Measurements from ENCODE around the gene DOHH.

DNA sequence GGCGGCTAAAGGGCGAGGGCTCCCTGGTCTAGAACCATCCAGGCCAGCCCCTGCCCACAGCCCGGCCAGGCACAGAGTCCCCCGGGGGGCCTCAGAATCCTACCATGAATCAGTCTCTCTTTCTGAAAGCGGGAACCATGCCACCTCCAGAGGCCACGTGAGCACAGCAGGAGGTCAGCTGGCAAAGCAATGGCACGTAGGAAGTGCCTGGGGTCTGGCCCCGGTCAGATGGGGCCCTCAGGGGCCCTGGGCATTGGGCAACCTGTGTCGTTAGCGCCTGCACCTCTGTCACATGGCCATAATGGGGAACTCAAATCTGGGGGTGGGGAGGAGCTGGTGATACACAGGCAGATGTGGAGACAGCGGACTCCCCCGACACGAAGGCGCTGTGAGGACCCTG is 48.1 kb upstream of the DOHH start:
- no peak for TF ChIP-seq MYC (IDR thresholded peaks at IDR 0.05; ENCODE audit: borderline replicate concordance, low read length)
- no peak for TF ChIP-seq TP53 (CRISPR knock-in tag; IDR thresholded peaks at IDR 0.05)
- TF ChIP-seq, protein P1, sequence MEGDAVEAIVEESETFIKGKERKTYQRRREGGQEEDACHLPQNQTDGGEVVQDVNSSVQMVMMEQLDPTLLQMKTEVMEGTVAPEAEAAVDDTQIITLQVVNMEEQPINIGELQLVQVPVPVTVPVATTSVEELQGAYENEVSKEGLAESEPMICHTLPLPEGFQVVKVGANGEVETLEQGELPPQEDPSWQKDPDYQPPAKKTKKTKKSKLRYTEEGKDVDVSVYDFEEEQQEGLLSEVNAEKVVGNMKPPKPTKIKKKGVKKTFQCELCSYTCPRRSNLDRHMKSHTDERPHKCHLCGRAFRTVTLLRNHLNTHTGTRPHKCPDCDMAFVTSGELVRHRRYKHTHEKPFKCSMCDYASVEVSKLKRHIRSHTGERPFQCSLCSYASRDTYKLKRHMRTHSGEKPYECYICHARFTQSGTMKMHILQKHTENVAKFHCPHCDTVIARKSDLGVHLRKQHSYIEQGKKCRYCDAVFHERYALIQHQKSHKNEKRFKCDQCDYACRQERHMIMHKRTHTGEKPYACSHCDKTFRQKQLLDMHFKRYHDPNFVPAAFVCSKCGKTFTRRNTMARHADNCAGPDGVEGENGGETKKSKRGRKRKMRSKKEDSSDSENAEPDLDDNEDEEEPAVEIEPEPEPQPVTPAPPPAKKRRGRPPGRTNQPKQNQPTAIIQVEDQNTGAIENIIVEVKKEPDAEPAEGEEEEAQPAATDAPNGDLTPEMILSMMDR (IDR thresholded peaks at IDR 0.05): no peak
- no peak for TF ChIP-seq POLR2AphosphoS2 (conservative IDR thresholded peaks at IDR 0.05; ENCODE audit: low read length)
- TF ChIP-seq FOSL2 (IDR thresholded peaks at IDR 0.05): no peak
- TF ChIP-seq FOSL2 (CRISPR knock-in tag; IDR thresholded peaks at IDR 0.05): no peak

Data from A549 (cell line).